ENCODE results near the gene IDS.

DNA sequence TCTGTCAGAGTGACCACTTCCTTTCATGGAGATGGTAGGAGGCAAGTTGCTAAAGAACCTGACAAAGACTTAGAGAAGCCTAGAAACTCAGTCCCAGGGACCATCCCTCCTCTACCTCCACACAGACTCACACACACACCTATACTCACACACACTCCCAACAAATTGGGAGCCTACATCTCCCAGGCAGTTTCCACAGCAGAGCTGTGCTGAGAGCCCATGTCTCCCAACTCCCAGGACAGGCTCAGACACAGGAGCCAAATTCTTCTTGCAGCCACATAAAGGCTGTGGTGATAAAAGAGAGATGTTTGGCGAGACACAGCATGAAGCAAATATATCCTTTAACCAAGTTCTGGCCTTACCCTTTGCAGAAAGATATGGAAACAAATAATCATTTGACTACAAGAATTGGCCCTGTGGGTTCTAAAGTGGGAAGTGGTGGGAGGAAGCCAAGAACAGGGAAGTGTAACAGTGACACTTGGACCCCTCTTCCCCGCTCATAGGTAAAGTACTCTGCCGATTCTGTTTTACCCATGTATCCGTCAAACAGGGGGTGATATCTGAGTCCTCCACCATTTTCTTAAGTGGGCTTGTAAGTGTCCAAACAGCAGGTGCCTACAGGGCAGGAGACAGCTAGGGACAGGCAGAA is 11.0 kb upstream of the IDS start:
- TF ChIP-seq POLR2AphosphoS5 (IDR thresholded peaks at IDR 0.05; ENCODE audit: borderline replicate concordance, low read depth, low read length) (no peak), EZH2 (IDR thresholded peaks at IDR 0.05) (no peak)

Measured in SK-N-MC (cell line).